SK-N-SH (cell line): ENCODE results near the gene PRIM1. TPM values are rescaled to one million over a fixed set of nuclear protein-coding genes. Genes with fewer than 3 reads are reported as not detected.

ENCODE experiments used
- CTCF ChIA-PET: fragments of 300-600, 350-600 bp; formaldehyde crosslinking; extraction: SDS; loops from one replicate; lab custom pipeline; 2021; lab: Yijun Ruan, JAX
- POLR2A ChIA-PET: fragments of 350-600 bp; sonication (Branson Sonifier 250); formaldehyde crosslinking; extraction: SDS; loops from one replicate; lab custom pipeline; 2020; ENCODE audit warnings: antibody characterized with exemption, inconsistent platforms; lab: Yijun Ruan, JAX
- DNase-seq: peaks from one replicate; pipeline ENCODE4 v3.0.0; 2012
- H2AFZ ChIP-seq: fragments of 200-600 bp; sonication (generic); 2 replicates; pipeline ENCODE4 v1.8.1; 2016; ENCODE audit warnings: antibody characterized with exemption, mild to moderate bottlenecking, low read depth
- H3F3A ChIP-seq: fragments of 200-600 bp; sonication (generic); replicated peaks from 2 replicates; pipeline ENCODE3; 2016; ENCODE audit warnings: antibody characterized with exemption, mild to moderate bottlenecking; ENCODE audit not compliant: insufficient read depth
- H3K27ac ChIP-seq, 2 experiments: fragments of 200-500 bp in 1 of 2; fragments of 200-600 bp in 1 of 2; sonication (Bioruptor generic) in 1 of 2; sonication (generic), shearing (Covaris generic) in 1 of 2; 2 replicates each; pipeline versions ENCODE4 v1.5.1 to v1.6.1; 2014 to 2016; ENCODE audit warnings: low read depth in 2 of 2, inconsistent platforms in 1 of 2, low read length in 1 of 2, mild to moderate bottlenecking in 1 of 2, mixed read lengths in 1 of 2
- H3K27me3 ChIP-seq: fragments of 200-600 bp; sonication (generic), shearing (Covaris generic); 2 replicates; pipeline ENCODE4 v1.6.1; 2016; ENCODE audit warnings: mixed run types; ENCODE audit not compliant: insufficient read depth
- H3K36me3 ChIP-seq, 2 experiments: fragments of 200-500 bp in 1 of 2; fragments of 200-600 bp in 1 of 2; sonication (Bioruptor generic) in 1 of 2; sonication (generic) in 1 of 2; replicated peaks in 1 of 2; 2 replicates each; pipeline versions ENCODE3 to v1.5.1; 2014 to 2016; ENCODE audit warnings: low read length in 1 of 2, mild to moderate bottlenecking in 1 of 2; ENCODE audit not compliant: insufficient read depth in 2 of 2, control insufficient read depth in 1 of 2
- H3K4me1 ChIP-seq, 2 experiments: fragments of 200-500 bp in 1 of 2; fragments of 200-600 bp in 1 of 2; sonication (Bioruptor generic) in 1 of 2; sonication (generic), shearing (Covaris generic) in 1 of 2; 2 replicates each; pipeline versions ENCODE4 v1.5.1 to v1.6.1; 2014 to 2016; ENCODE audit warnings: low read depth in 1 of 2, low read length in 1 of 2, mixed run types in 1 of 2; ENCODE audit not compliant: insufficient read depth in 2 of 2, control insufficient read depth in 1 of 2
- H3K4me2 ChIP-seq: fragments of 200-600 bp; sonication (generic), shearing (Covaris generic); 2 replicates; pipeline ENCODE4 v1.6.1; 2017; ENCODE audit warnings: mixed run types
- H3K4me3 ChIP-seq, 2 experiments: fragments of 200-500 bp in 1 of 2; fragments of 200-600 bp in 1 of 2; sonication (Bioruptor generic) in 1 of 2; sonication (generic), shearing (Covaris generic) in 1 of 2; 2 replicates each; pipeline versions ENCODE4 v1.5.1 to v1.8.1; 2014 to 2016; ENCODE audit warnings: low read depth in 2 of 2, inconsistent platforms in 1 of 2, low read length in 1 of 2, mild to moderate bottlenecking in 1 of 2, mixed read lengths in 1 of 2, moderate library complexity in 1 of 2
- H3K79me2 ChIP-seq: fragments of 200-600 bp; sonication (generic); 2 replicates; pipeline ENCODE4 v1.8.1; 2017; ENCODE audit warnings: mild to moderate bottlenecking; ENCODE audit not compliant: insufficient read depth
- H3K9ac ChIP-seq: fragments of 200-600 bp; sonication (generic); 2 replicates; pipeline ENCODE4 v1.6.1; 2017; ENCODE audit warnings: mixed run types
- H3K9me2 ChIP-seq: fragments of 200-600 bp; sonication (generic); 2 replicates; pipeline ENCODE4 v1.6.1; 2017; ENCODE audit warnings: mixed run types
- H3K9me3 ChIP-seq: fragments of 200-600 bp; sonication (generic); 2 replicates; pipeline ENCODE4 v1.6.1; 2017; ENCODE audit warnings: mixed run types, mild to moderate bottlenecking, moderate library complexity
- H4K20me1 ChIP-seq: fragments of 200-600 bp; sonication (generic); 2 replicates; pipeline ENCODE4 v1.6.1; 2017; ENCODE audit warnings: mild to moderate bottlenecking, mixed run types; ENCODE audit not compliant: insufficient read depth
- ELF1 ChIP-seq: IDR thresholded peaks from 2 replicates; pipeline ENCODE4 v1.4.0; 2012
- EP300 ChIP-seq, 2 experiments: IDR thresholded peaks; 2 replicates each; pipeline versions ENCODE4 v1.4.0 to v1.6.1; 2012; ENCODE audit warnings: borderline replicate concordance in 1 of 2, low read depth in 1 of 2, low read length in 1 of 2
- FOXM1 ChIP-seq: IDR thresholded peaks from 2 replicates; pipeline ENCODE4 v1.4.0; 2012; ENCODE audit warnings: low read depth, mild to moderate bottlenecking
- MXI1 ChIP-seq: IDR thresholded peaks from 2 replicates; pipeline ENCODE4 v1.6.1; 2012; ENCODE audit warnings: mild to moderate bottlenecking, low read depth, low read length, improper control_type of control experiment
- REST ChIP-seq: IDR thresholded peaks from 2 replicates; pipeline ENCODE4 v1.6.1; 2012; ENCODE audit warnings: mild to moderate bottlenecking, low read depth, low read length, moderate library complexity
- RFX5 ChIP-seq: IDR thresholded peaks from 2 replicates; pipeline ENCODE4 v1.6.1; 2012; ENCODE audit warnings: mild to moderate bottlenecking, improper control_type of control experiment, low read length
- SMC3 ChIP-seq: IDR thresholded peaks from 2 replicates; pipeline ENCODE4 v1.6.1; 2012; ENCODE audit warnings: low read depth, low read length, improper control_type of control experiment
- TCF12 ChIP-seq: IDR thresholded peaks from 2 replicates; pipeline ENCODE4 v1.4.0; 2012
- USF1 ChIP-seq: IDR thresholded peaks from 2 replicates; pipeline ENCODE4 v1.4.0; 2012; ENCODE audit warnings: low read depth, borderline replicate concordance
- USF2 ChIP-seq: fragments of 150-350 bp; IDR thresholded peaks from 2 replicates; pipeline ENCODE4 v1.6.1; 2017; ENCODE audit warnings: antibody characterized with exemption, low read length, low read depth, borderline replicate concordance
- YY1 ChIP-seq: IDR thresholded peaks from 2 replicates; pipeline ENCODE4 v1.4.0; 2012; ENCODE audit warnings: low read depth, mild to moderate bottlenecking
- WGBS: methylation state at CpG from one replicate; pipeline ENCODE4 v1.1.6; 2017; ENCODE audit warnings: low lambda C conversion rate; 5-methylcytosine and 5-hydroxymethylcytosine counted together
- polyA plus RNA-seq, 3 experiments: library from polyadenylated mRNA; depleted of rRNA; stranded (reverse); fragments of >200 nt; gene quantifications; 2 replicates each; pipeline ENCODE4 v1.2.3, GENCODE V29; 2012
- TF ChIP-seq, protein P1 (sequence below): IDR thresholded peaks from 2 replicates; pipeline ENCODE4 v1.4.0; 2012; ENCODE audit warnings: low read depth
- TF ChIP-seq, protein P2 (sequence below): fragments of 150-350 bp; IDR thresholded peaks from 2 replicates; pipeline ENCODE4 v1.6.1; 2016; ENCODE audit warnings: mild to moderate bottlenecking, low read depth, low read length

PRIM1 gene
- polyA plus RNA-seq, 1 of the 3 experiments (the other 2 are of a cell fraction): 10.9 TPM

GRCh38 chr12:56787498-56787897 is 35.4 kb upstream of the PRIM1 start:
- Histone ChIP-seq H2AFZ (no peak overlapping the region), H3K27me3 (no peaks in the 10 kb centered on the region)
- no peak for TF ChIP-seq ELF1
- TF ChIP-seq YY1: no peak
- no peak for TF ChIP-seq TCF12
- TF ChIP-seq USF1: no peak
- TF ChIP-seq, all 33 proteins: peak for 0
- Histone ChIP-seq H3K9ac (no peak overlapping the region), H3K79me2 (no peaks in the 10 kb centered on the region), H3K27ac (no peak overlapping the region), H3K4me2 (no peak overlapping the region), H3K9me2 (no peaks in the 10 kb centered on the region), H3K9me3 (no peaks in the 10 kb centered on the region), H3F3A (no peaks in the 10 kb centered on the region), H4K20me1 (no peaks in the 10 kb centered on the region), H3K4me1 (no peaks in the 10 kb centered on the region), H3K36me3 (no peaks in the 10 kb centered on the region), H3K4me3 (no peak overlapping the region)
- no peak for DNase-seq
- ChIA-PET POLR2A (no interaction called here), CTCF (interaction anchor here (1.3 kb wide), 1 partner anchor 31 kb away, joined by 3 read pairs; no protein-coding TSS in a partner anchor)

DNA sequence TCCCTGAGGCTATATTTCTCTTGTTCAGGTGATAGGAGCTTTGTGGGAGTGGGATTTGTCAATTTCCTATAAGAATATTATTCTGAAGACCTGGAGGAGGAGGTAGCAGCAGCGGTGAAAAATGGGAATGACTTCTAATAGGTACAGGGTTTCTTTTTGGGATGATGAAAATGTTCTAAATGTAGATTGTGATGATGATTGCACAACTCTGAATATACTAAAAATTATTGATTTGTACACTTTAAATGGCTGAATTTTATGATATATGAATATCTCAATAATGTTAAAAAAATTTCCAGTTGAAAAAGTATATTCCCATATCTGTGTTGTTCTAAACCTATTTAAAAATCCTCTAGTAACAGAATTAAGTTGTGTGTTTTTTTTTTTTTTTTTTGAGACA is 33.8 kb upstream of the PRIM1 start:
- H2AFZ ChIP-seq: no peak overlapping the region
- POLR2A ChIA-PET: no interaction called here
- TF ChIP-seq, protein P1, sequence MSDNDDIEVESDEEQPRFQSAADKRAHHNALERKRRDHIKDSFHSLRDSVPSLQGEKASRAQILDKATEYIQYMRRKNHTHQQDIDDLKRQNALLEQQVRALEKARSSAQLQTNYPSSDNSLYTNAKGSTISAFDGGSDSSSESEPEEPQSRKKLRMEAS: no peak
- TF ChIP-seq USF2 (no peak), EP300 (IDR thresholded peaks at IDR 0.05; ENCODE audit: borderline replicate concordance in 1 of 2, low read depth in 1 of 2, low read length in 1 of 2) (no peak), REST (no peak), MXI1 (no peak), ELF1 (no peak), SMC3 (no peak), FOXM1 (no peak), RFX5 (no peak)
- TF ChIP-seq, protein P2, sequence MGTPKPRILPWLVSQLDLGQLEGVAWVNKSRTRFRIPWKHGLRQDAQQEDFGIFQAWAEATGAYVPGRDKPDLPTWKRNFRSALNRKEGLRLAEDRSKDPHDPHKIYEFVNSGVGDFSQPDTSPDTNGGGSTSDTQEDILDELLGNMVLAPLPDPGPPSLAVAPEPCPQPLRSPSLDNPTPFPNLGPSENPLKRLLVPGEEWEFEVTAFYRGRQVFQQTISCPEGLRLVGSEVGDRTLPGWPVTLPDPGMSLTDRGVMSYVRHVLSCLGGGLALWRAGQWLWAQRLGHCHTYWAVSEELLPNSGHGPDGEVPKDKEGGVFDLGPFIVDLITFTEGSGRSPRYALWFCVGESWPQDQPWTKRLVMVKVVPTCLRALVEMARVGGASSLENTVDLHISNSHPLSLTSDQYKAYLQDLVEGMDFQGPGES: no peak
- TF ChIP-seq, all 33 proteins: peak for 0
- Histone ChIP-seq H3K9me3 (no peaks in the 10 kb centered on the region), H3K9ac (no peak overlapping the region), H3K79me2 (no peaks in the 10 kb centered on the region), H3K27me3 (no peaks in the 10 kb centered on the region), H3K4me2 (no peak overlapping the region), H3K9me2 (no peaks in the 10 kb centered on the region), H3F3A (no peaks in the 10 kb centered on the region), H3K4me1 (no peaks in the 10 kb centered on the region), H4K20me1 (no peaks in the 10 kb centered on the region), H3K4me3 (no peak overlapping the region), H3K36me3 (no peaks in the 10 kb centered on the region), H3K27ac (no peak overlapping the region)
- no peak for DNase-seq
- CTCF ChIA-PET: no interaction called here
- 41% methylated on average over 1 of the region's 1 CpG for WGBS
